ENCODE data around the gene USP36. TPM values are rescaled to one million over a fixed set of nuclear protein-coding genes. Genes with fewer than 3 reads are reported as not detected.
A peak's percentile ranks its signal among the peaks of the same experiment; 100 is the strongest.

USP36 gene
- total and polyA plus RNA-seq, 9 of the 15 experiments (the other 6 are each of a cell fraction or from before 2014, with no cell fraction given), result 6.4 to 72.8 (median 22.5) TPM

DNA sequence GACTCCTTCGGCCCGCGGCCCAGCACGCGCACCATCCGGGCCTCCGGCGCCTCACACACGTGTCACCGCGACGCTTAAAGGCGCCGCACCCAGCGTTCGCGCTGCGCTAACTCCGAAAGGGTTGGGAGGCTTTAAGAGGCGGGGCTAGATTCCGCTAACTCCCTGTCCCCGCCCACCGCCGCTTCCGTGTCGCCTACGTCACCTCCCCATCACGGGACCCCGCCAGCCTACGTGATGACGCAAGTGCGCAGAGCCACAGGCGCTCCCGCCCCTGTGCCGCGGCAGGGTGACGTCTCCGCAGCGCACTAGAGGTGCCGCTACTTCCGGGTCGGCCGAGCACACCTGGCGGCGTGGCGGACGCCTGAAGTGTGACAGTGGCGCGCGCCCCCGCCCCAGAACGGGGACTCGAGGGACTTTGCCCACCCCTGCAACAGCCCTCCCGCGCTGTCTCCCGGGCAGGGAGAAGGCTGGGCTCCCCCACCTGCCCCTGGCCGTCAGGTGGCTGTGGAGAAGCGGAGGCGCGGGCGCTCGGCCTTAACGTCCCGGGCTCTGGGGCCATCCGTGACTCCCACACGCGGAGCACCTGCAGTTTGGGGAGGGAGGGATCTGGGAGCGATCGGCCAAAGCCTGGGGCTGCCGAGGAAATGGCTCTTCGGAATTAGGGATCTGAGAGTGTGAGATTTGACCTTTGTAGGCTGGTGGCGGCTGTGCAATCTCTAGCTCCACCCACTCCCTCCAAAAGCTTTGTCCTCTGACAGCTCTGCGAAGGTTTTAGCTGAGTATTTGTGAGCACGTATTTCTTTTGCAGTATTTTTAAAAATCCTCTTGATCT is at the start of gene USP36 (continued):
- TF ChIP-seq GABPB2 (CRISPR knock-in tag; conservative IDR thresholded peaks at IDR 0.05) (no peak), ELF1 (tag; IDR thresholded peaks at IDR 0.05) (peak; percentile 99), ZNF551 (CRISPR knock-in tag; IDR thresholded peaks at IDR 0.05) (no peak), RBM34 (IDR thresholded peaks at IDR 0.05; ENCODE audit: borderline replicate concordance, insufficient read depth, low read length) (no peak), MBD2 (IDR thresholded peaks at IDR 0.05; ENCODE audit: borderline replicate concordance, low read depth) (peak; percentile 79; the same call in 1 of the 2 replicates), ZNF444 (CRISPR knock-in tag; IDR thresholded peaks at IDR 0.05) (no peak), FUS (optimal IDR thresholded peaks at IDR 0.05; ENCODE audit: low read depth, low read length) (peak; percentile 17), ZNF589 (CRISPR knock-in tag; IDR thresholded peaks at IDR 0.05; ENCODE audit: low read depth) (0 out of 2 replicates have a peak, but pooled peaks have one; percentile 45), GABPA (tag; conservative IDR thresholded peaks at IDR 0.05; ENCODE audit: low read depth) (peak; percentile 84), ZSCAN32 (CRISPR knock-in tag; IDR thresholded peaks at IDR 0.05) (no peak), RUNX1 (IDR thresholded peaks at IDR 0.05; ENCODE audit: low read depth) (no peak), DPF2 (IDR thresholded peaks at IDR 0.05) (no peak), NRF1 (conservative IDR thresholded peaks at IDR 0.05 in 1 of 2, IDR thresholded peaks at IDR 0.05 in 1 of 2) (peak; percentile 90 to 92), NFYB (IDR thresholded peaks at IDR 0.05; ENCODE audit: extremely low read depth, insufficient read length) (no peak)
- TF ChIP-seq, protein P1, sequence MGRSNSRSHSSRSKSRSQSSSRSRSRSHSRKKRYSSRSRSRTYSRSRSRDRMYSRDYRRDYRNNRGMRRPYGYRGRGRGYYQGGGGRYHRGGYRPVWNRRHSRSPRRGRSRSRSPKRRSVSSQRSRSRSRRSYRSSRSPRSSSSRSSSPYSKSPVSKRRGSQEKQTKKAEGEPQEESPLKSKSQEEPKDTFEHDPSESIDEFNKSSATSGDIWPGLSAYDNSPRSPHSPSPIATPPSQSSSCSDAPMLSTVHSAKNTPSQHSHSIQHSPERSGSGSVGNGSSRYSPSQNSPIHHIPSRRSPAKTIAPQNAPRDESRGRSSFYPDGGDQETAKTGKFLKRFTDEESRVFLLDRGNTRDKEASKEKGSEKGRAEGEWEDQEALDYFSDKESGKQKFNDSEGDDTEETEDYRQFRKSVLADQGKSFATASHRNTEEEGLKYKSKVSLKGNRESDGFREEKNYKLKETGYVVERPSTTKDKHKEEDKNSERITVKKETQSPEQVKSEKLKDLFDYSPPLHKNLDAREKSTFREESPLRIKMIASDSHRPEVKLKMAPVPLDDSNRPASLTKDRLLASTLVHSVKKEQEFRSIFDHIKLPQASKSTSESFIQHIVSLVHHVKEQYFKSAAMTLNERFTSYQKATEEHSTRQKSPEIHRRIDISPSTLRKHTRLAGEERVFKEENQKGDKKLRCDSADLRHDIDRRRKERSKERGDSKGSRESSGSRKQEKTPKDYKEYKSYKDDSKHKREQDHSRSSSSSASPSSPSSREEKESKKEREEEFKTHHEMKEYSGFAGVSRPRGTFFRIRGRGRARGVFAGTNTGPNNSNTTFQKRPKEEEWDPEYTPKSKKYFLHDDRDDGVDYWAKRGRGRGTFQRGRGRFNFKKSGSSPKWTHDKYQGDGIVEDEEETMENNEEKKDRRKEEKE (IDR thresholded peaks at IDR 0.05; ENCODE audit: borderline replicate concordance in 1 of 2, control insufficient read depth in 1 of 2, low read depth in 2 of 2, low read length in 1 of 2), result no peak
- TF ChIP-seq, protein P2, sequence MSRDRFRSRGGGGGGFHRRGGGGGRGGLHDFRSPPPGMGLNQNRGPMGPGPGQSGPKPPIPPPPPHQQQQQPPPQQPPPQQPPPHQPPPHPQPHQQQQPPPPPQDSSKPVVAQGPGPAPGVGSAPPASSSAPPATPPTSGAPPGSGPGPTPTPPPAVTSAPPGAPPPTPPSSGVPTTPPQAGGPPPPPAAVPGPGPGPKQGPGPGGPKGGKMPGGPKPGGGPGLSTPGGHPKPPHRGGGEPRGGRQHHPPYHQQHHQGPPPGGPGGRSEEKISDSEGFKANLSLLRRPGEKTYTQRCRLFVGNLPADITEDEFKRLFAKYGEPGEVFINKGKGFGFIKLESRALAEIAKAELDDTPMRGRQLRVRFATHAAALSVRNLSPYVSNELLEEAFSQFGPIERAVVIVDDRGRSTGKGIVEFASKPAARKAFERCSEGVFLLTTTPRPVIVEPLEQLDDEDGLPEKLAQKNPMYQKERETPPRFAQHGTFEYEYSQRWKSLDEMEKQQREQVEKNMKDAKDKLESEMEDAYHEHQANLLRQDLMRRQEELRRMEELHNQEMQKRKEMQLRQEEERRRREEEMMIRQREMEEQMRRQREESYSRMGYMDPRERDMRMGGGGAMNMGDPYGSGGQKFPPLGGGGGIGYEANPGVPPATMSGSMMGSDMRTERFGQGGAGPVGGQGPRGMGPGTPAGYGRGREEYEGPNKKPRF (IDR thresholded peaks at IDR 0.05; ENCODE audit: low read depth, low read length), result no peak
- TF ChIP-seq, protein P3, sequence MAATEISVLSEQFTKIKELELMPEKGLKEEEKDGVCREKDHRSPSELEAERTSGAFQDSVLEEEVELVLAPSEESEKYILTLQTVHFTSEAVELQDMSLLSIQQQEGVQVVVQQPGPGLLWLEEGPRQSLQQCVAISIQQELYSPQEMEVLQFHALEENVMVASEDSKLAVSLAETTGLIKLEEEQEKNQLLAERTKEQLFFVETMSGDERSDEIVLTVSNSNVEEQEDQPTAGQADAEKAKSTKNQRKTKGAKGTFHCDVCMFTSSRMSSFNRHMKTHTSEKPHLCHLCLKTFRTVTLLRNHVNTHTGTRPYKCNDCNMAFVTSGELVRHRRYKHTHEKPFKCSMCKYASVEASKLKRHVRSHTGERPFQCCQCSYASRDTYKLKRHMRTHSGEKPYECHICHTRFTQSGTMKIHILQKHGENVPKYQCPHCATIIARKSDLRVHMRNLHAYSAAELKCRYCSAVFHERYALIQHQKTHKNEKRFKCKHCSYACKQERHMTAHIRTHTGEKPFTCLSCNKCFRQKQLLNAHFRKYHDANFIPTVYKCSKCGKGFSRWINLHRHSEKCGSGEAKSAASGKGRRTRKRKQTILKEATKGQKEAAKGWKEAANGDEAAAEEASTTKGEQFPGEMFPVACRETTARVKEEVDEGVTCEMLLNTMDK (IDR thresholded peaks at IDR 0.05; ENCODE audit: borderline replicate concordance, insufficient read depth, low read depth, low read length, poor library complexity, severe bottlenecking), result peak; percentile 71
- TF ChIP-seq, protein P4, sequence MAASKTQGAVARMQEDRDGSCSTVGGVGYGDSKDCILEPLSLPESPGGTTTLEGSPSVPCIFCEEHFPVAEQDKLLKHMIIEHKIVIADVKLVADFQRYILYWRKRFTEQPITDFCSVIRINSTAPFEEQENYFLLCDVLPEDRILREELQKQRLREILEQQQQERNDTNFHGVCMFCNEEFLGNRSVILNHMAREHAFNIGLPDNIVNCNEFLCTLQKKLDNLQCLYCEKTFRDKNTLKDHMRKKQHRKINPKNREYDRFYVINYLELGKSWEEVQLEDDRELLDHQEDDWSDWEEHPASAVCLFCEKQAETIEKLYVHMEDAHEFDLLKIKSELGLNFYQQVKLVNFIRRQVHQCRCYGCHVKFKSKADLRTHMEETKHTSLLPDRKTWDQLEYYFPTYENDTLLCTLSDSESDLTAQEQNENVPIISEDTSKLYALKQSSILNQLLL (CRISPR knock-in tag; IDR thresholded peaks at IDR 0.05; ENCODE audit: borderline replicate concordance), result no peak

All from K562 (cell line).